GM12865 (cell line): ENCODE measurements around the gene SPAG8.

ENCODE experiments used
- DNase-seq: peaks from one replicate; pipeline ENCODE4 v3.0.0; 2010; ENCODE audit warnings: low read depth
- H3K4me3 ChIP-seq: 2 replicates; pipeline ENCODE4 v1.5.1; 2011; ENCODE audit warnings: mild to moderate bottlenecking, low read depth, low read length, control low read depth
- TF ChIP-seq, protein P1 (sequence below): IDR thresholded peaks from 2 replicates; pipeline ENCODE4 v1.5.1; 2011; ENCODE audit warnings: low read length, control low read depth, low read depth, inconsistent platforms; ENCODE audit not compliant: insufficient read depth; ENCODE audit errors: missing control alignments

Gene SPAG8

DNA sequence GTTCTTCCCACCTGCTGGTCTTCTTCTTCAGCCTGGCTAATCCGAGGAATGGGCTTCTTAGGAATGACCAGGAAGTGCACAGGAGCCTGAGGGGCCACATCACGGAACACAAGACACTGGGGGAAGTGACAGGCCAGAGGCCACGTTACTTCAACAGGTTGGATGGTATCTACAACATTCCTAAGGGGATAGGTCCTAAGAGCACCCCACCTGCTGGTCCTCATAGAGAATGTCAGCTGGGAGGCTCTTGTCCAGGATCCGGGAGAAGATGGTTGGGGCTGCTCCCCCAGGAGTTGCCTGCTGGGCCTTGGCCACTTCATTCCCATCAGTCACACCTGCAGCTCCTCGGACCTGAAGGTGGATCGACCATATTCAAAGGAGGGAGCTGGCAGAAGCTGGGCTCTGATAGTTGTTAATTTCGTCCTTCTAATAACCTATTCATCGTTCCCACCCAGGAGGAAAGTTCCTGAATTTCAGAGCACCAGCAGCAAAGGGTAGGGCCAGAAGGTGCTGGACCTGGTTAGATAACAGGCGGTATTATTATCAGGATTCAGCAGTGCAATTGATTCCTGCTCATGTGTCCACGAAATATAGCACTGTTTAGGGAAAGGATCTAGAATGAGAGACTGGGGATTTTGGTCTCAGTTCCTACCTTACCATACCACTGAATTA is 1.5 kb upstream of the SPAG8 start:
- DNase-seq: peak; percentile 23
- H3K4me3 ChIP-seq: peak overlapping the region; percentile 83
- TF ChIP-seq, protein P1, sequence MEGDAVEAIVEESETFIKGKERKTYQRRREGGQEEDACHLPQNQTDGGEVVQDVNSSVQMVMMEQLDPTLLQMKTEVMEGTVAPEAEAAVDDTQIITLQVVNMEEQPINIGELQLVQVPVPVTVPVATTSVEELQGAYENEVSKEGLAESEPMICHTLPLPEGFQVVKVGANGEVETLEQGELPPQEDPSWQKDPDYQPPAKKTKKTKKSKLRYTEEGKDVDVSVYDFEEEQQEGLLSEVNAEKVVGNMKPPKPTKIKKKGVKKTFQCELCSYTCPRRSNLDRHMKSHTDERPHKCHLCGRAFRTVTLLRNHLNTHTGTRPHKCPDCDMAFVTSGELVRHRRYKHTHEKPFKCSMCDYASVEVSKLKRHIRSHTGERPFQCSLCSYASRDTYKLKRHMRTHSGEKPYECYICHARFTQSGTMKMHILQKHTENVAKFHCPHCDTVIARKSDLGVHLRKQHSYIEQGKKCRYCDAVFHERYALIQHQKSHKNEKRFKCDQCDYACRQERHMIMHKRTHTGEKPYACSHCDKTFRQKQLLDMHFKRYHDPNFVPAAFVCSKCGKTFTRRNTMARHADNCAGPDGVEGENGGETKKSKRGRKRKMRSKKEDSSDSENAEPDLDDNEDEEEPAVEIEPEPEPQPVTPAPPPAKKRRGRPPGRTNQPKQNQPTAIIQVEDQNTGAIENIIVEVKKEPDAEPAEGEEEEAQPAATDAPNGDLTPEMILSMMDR: peak; percentile 35

- H3K4me3 ChIP-seq: peak overlapping the region; percentile 50
- no peak for DNase-seq
- TF ChIP-seq, protein P1: no peak
These were observed 559 bp downstream of the SPAG8 start for GRCh38 chr9:35811381-35812024.

- TF ChIP-seq, protein P1: no peak
- H3K4me3 ChIP-seq: no peak overlapping the region
- DNase-seq: no peak
These were observed 1.9 kb downstream of the SPAG8 start for GRCh38 chr9:35810122-35810521.

GRCh38 chr9:35808433-35808832 is 3.6 kb downstream of the SPAG8 start:
- no peak for DNase-seq
- no peak overlapping the region for H3K4me3 ChIP-seq
- TF ChIP-seq, protein P1: no peak

DNA sequence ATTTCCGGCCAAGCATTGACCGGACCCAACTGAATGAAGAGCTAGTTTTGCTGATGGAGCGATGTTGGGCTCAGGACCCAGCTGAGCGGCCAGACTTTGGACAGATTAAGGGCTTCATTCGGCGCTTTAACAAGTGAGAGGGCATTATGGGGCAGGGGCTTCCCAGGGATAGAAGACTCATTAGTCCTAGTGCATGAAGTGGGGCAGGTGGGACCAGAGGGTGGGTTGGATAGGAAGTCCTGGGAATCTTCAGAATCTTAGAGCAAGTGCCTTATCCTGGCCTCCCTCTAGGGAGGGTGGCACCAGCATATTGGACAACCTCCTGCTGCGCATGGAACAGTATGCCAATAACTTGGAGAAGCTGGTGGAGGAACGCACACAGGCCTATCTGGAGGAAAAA is 6.0 kb downstream of the SPAG8 start:
- H3K4me3 ChIP-seq: no peak overlapping the region
- no peak for DNase-seq
- TF ChIP-seq, protein P1: no peak

DNA sequence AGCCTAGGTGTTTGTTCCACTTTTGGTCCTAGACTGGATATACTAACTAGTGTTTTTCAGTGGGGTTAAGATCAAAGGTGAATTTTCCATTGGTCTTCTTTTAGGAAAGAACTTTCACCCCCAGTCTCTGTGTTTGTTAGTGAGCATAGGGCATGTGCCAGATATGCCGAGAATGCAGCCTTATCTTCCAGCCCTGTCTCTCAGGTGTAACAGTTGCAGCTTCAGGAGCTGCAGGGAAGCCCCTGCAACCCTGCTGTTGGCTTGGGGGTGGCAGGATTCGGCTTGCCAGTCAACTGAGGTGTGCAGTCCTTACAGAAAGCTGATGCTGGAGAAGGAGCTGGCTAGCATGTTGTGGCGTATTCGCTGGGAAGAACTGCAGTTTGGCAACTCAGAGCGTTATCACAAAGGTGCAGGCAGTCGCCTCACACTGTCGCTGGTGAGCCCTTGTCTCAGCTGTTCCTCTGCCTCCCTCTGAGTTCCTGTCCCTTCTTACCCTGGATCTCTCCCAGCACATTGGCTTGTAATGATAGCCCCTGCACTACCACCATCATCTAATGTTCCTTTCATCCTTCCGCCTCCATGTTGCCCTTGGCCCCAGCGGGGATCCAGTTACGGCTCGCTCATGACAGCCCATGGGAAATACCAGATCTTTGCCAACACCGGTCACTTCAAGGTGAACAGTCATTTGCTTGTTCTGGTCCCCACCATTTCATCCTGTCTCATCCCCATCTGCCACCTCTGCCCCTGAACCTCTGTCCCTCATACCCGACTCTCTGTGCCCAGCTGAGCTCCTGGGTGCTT is 10.5 kb downstream of the SPAG8 start:
- no peak overlapping the region for H3K4me3 ChIP-seq
- no peak for DNase-seq
- TF ChIP-seq, protein P1: no peak
